M059J (cell line): Measurements from ENCODE around the gene ATG4B. TPM values are rescaled to one million over a fixed set of nuclear protein-coding genes. Genes with fewer than 3 reads are reported as not detected.

Source experiments
- DNase-seq: peaks from one replicate; pipeline ENCODE4 v3.0.0-alpha.2; 2012; ENCODE audit warnings: low read depth
- total RNA-seq: library from RNA; depleted of rRNA; stranded (reverse); fragments of >200 nt; shearing (Covaris generic); gene quantifications from 2 replicates; pipeline ENCODE4 v1.2.3, GENCODE V29; 2014; rRNA removed

ATG4B gene
- total RNA-seq, 1 experiment from 2014 or later, result 46.1 TPM

GRCh38 chr2:241690202-241690717 lies 52.8 kb downstream of the ATG4B start:
- DNase-seq, result no peak

- peak; percentile 48 for DNase-seq
Measured at GRCh38 chr2:241692448-241692847, 55.0 kb downstream of the ATG4B start.

GRCh38 chr2:241695651-241696050 lies 58.2 kb downstream of the ATG4B start:
- no peak for DNase-seq

GRCh38 chr2:241701149-241701398 lies 63.6 kb downstream of the ATG4B start:
- DNase-seq, result no peak

- peak; percentile 82 for DNase-seq
Measured at GRCh38 chr2:241701399-241702154, 64.1 kb downstream of the ATG4B start, which contains the start of gene ING5. Gene ING5 (plus strand): TSS chr2:241702039. CDS start chr2:241702066, 27 bp downstream.

- peak; percentile 69 for DNase-seq
Measured at GRCh38 chr2:241702155-241703031, 64.9 kb downstream of the ATG4B start.

- DNase-seq, result peak; percentile 7
Measured at GRCh38 chr2:241703032-241703604, 65.6 kb downstream of the ATG4B start.

- no peak for DNase-seq
Measured at GRCh38 chr2:241706537-241706936, 69.0 kb downstream of the ATG4B start.

GRCh38 chr2:241708879-241709278 lies 71.4 kb downstream of the ATG4B start:
- DNase-seq, result no peak

- DNase-seq, result no peak
Measured at GRCh38 chr2:241719093-241719492, 81.6 kb downstream of the ATG4B start.

GRCh38 chr2:241720099-241720498 lies 82.6 kb downstream of the ATG4B start:
- DNase-seq, result no peak

GRCh38 chr2:241720560-241720959 lies 83.1 kb downstream of the ATG4B start:
- DNase-seq, result no peak

- DNase-seq, result no peak
Measured at GRCh38 chr2:241721852-241722251, 84.4 kb downstream of the ATG4B start.

- DNase-seq, result no peak
Measured at GRCh38 chr2:241722896-241723454, 85.5 kb downstream of the ATG4B start.

Other genes starting within 250 kb of the ATG4B start
- 110 and 133 TPM in 2 replicates for gene STK25, start 129.1 kb upstream of the ATG4B start, total RNA-seq
- gene BOK, start 78.9 kb upstream of the ATG4B start, total RNA-seq, result 3.9 and 11.7 TPM in 2 replicates
- gene THAP4, start 535 bp upstream of the ATG4B start, total RNA-seq, result 22.2 and 25.9 TPM in 2 replicates
- gene DTYMK, start 49.1 kb downstream of the ATG4B start, total RNA-seq, result 40.6 and 49.3 TPM in 2 replicates
- gene ING5, start 64.3 kb downstream of the ATG4B start, total RNA-seq, result 9.2 and 11.0 TPM in 2 replicates
- 3.5 and 6.1 TPM in 2 replicates for gene D2HGDH, start 96.9 kb downstream of the ATG4B start, total RNA-seq
- not detected in 2 replicates for gene GAL3ST2, start 139.1 kb downstream of the ATG4B start, total RNA-seq
- not detected in 2 replicates for gene NEU4, start 171.5 kb downstream of the ATG4B start, total RNA-seq
- gene PDCD1, start 221.2 kb downstream of the ATG4B start, total RNA-seq, result not detected in 2 replicates
- not detected in 2 replicates for gene RTP5, start 232.0 kb downstream of the ATG4B start, total RNA-seq